GM12875 (cell line): ENCODE results near the gene TTC9B.

Experiments
- H3K4me3 ChIP-seq: one replicate; pipeline ENCODE4 v1.5.1; 2011; ENCODE audit warnings: low read depth, low read length, control low read depth
- CTCF ChIP-seq: IDR thresholded peaks from 2 replicates; pipeline ENCODE4 v1.5.1; 2011; ENCODE audit warnings: low read depth, mild to moderate bottlenecking, control low read depth, inconsistent platforms, low read length, moderate library complexity, borderline replicate concordance; ENCODE audit not compliant: insufficient read depth

Gene TTC9B

GRCh38 chr19:40214936-40215335 is 3.2 kb downstream of the TTC9B start:
- H3K4me3 ChIP-seq, result no peak overlapping the region
- TF ChIP-seq CTCF, result no peak

- TF ChIP-seq CTCF, result no peak
- H3K4me3 ChIP-seq, result no peak overlapping the region
These were observed 4.2 kb downstream of the TTC9B start for GRCh38 chr19:40213882-40214570.

DNA sequence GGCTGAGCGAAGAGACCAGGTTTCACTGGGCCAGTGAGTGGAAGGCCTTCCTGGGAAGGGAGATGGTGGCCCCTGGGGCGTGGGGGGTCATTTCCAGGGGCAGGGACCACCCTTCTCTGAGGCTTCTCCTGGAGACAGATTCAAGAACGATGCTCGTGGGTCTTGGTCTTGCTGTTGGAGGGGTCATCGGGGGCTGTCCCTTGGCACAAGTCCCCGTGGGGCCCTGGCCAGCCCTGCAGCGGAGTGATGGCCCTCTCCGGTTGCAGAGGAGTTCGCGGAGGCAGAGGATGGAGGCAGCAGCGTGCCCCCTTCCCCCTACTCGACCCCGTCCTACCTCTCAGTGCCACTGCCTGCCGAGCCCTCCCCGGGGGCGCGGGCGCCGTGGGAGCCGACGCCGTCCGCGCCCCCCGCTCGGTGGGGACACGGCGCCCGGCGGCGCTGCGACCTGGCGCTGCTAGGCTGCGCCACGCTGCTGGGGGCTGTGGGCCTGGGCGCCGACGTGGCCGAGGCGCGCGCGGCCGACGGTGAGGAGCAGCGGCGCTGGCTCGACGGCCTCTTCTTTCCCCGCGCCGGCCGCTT is 4.8 kb downstream of the TTC9B start:
- H3K4me3 ChIP-seq, result no peak overlapping the region
- no peak for TF ChIP-seq CTCF

DNA sequence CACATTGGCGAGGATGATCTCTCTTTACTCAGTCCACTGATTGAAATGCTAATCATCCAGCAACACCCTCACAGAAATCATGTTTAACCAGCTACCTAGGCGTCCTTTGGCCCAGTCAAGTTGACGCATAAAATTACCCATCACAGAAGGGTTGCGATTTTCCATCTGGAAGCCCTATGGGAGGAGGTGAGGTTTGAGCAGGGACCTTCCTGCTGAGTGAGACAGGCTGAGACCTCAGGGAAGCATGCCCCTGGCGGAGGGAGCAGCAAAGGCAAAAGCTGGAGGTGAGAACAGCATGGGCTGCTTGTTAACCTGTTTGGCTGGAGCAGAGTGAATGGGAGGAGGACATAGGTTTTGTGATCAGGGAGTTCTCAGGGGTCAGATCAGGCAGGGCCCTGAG is 7.3 kb downstream of the TTC9B start:
- no peak overlapping the region for H3K4me3 ChIP-seq
- no peak for TF ChIP-seq CTCF

GRCh38 chr19:40208602-40209001 is 9.6 kb downstream of the TTC9B start:
- no peak overlapping the region for H3K4me3 ChIP-seq
- TF ChIP-seq CTCF, result no peak

DNA sequence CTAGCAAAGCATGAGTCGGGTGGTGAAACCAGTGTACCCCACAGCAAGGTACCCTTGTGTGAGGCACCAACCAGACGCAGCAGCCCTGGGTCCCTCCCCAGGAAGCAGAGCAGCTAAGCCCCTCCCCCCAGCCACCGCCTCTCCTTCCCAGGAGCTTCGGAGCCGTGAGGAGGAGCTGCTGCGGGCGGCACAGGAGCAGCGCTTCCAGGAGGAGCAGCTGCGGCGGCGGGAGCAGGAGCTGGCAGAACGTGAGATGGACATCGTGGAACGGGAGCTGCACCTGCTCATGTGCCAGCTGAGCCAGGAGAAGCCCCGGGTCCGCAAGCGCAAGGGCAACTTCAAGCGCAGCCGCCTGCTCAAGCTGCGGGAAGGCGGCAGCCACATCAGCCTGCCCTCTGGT is 12.4 kb downstream of the TTC9B start:
- H3K4me3 ChIP-seq, result no peak overlapping the region
- no peak for TF ChIP-seq CTCF

DNA sequence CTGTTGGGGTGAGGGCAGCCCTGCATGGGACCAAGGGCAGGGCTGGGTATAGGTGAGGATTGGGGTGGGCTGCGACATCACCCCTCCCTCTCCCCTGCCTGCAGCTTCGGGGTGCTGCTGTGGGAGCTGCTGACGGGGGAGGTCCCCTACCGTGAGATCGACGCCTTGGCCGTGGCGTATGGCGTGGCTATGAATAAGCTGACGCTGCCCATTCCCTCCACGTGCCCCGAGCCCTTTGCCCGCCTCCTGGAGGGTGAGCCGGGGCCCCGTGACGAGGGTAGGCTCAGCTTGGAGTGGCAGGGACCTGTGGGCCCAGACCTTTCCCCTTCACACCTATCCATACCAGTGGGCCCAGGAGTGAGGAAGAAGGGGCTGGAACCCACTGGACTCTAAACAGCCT is 13.8 kb downstream of the TTC9B start:
- no peak overlapping the region for H3K4me3 ChIP-seq
- TF ChIP-seq CTCF, result no peak
